PC-3 (cell line): ENCODE measurements around the gene SLC35E2B. TPM values are rescaled to one million over a fixed set of nuclear protein-coding genes. Genes with fewer than 3 reads are reported as not detected.

Experiments
- ATAC-seq: fragments of 200-7000 bp; cut with Tn5 transposase; 2 replicates; pipeline ENCODE4 v1.9.1; 2020; ENCODE audit warnings: mild to moderate bottlenecking, moderate library complexity
- BruUV-seq: library from RNA; stranded (reverse); fragments of 400-500 nt; replicated peaks from 2 replicates; lab custom pipeline; 2021; lab: Mats Ljungman, UMichigan
- CTCF ChIA-PET: fragments of 300-600 bp; sonication (Branson Sonifier 250); formaldehyde crosslinking; loops from one replicate; lab custom pipeline; 2022; ENCODE audit warnings: antibody characterized with exemption; lab: Charles Lee
- POLR2A ChIA-PET: fragments of 300-600 bp; sonication (Branson Sonifier 250); formaldehyde crosslinking; loops from one replicate; lab custom pipeline; 2022; ENCODE audit warnings: antibody characterized with exemption; ENCODE audit not compliant: unreplicated experiment; lab: Charles Lee
- DNase-seq: peaks from one replicate; pipeline ENCODE4 v3.0.0-alpha.2; 2015
- H2AFZ ChIP-seq: fragments of 300-600 bp; sonication (generic); 2 replicates; pipeline ENCODE4 v1.6.0; 2016; ENCODE audit warnings: antibody characterized with exemption, low read length
- H3F3A ChIP-seq: fragments of 300-600 bp; sonication (generic); one replicate; pipeline ENCODE4 v1.6.0; 2017; ENCODE audit warnings: antibody characterized with exemption, low read length, control low read depth, mild to moderate bottlenecking; ENCODE audit not compliant: unreplicated experiment
- H3K27ac ChIP-seq: fragments of 300-600 bp; sonication (generic); 2 replicates; pipeline ENCODE4 v1.5.1; 2016; ENCODE audit warnings: mild to moderate bottlenecking, low read length
- H3K27me3 ChIP-seq: fragments of 300-600 bp; sonication (generic); 2 replicates; pipeline ENCODE4 v1.6.1; 2016; ENCODE audit warnings: low read length, mixed read lengths
- H3K36me3 ChIP-seq: fragments of 300-600 bp; sonication (generic); 2 replicates; pipeline ENCODE4 v1.6.1; 2016; ENCODE audit warnings: low read depth, mixed run types, low read length, mixed read lengths
- H3K4me1 ChIP-seq: fragments of 300-600 bp; sonication (generic); 2 replicates; pipeline ENCODE4 v1.5.1; 2016; ENCODE audit warnings: low read length; ENCODE audit not compliant: insufficient read depth
- H3K4me2 ChIP-seq: fragments of 300-600 bp; sonication (generic); 2 replicates; pipeline ENCODE4 v1.6.0; 2016; ENCODE audit warnings: low read length
- H3K4me3 ChIP-seq: fragments of 300-600 bp; sonication (generic); 2 replicates; pipeline ENCODE4 v1.5.1; 2016; ENCODE audit warnings: mild to moderate bottlenecking, low read length, mixed read lengths
- H3K79me2 ChIP-seq: fragments of 300-600 bp; sonication (generic); 2 replicates; pipeline ENCODE4 v1.6.1; 2017; ENCODE audit warnings: low read length, mixed read lengths
- H3K9ac ChIP-seq: fragments of 300-600 bp; sonication (generic); 2 replicates; pipeline ENCODE4 v1.6.0; 2016; ENCODE audit warnings: mild to moderate bottlenecking, low read length
- H3K9me2 ChIP-seq: fragments of 300-600 bp; sonication (generic); replicated peaks from 2 replicates; pipeline ENCODE4 v1.6.1; 2016; ENCODE audit warnings: mixed run types, low read length, mixed read lengths
- H3K9me3 ChIP-seq: fragments of 300-600 bp; sonication (generic); 2 replicates; pipeline ENCODE4 v1.6.1; 2016; ENCODE audit warnings: low read length, mixed read lengths
- H4K20me1 ChIP-seq: fragments of 300-600 bp; sonication (generic); 2 replicates; pipeline ENCODE4 v1.6.1; 2016; ENCODE audit warnings: low read length, mixed read lengths
- EZH2 ChIP-seq: fragments of 300-600 bp; sonication (generic); IDR thresholded peaks from one replicate; pipeline ENCODE4 v1.6.1; 2017; ENCODE audit warnings: antibody characterized with exemption, mild to moderate bottlenecking, low read length; ENCODE audit not compliant: unreplicated experiment
- EZH2phosphoT487 ChIP-seq: fragments of 300-600 bp; sonication (generic); IDR thresholded peaks from 2 replicates; pipeline ENCODE4 v1.6.1; 2018; ENCODE audit warnings: mild to moderate bottlenecking, antibody characterized with exemption, low read length, borderline replicate concordance
- intact Hi-C: fragments of 100-400 bp; cut with micrococcal nuclease; formaldehyde crosslinking; loops from 2 replicates; pipeline ENCODE4 v1.9.0; 2023
- total RNA-seq: library from RNA; depleted of rRNA; stranded (reverse); fragments of >200 nt; gene quantifications from 2 replicates; pipeline ENCODE4 v1.2.3, GENCODE V29; 2014
- TF ChIP-seq, protein P1 (sequence below): fragments of 300-600 bp; sonication (generic); conservative IDR thresholded peaks from 2 replicates; pipeline ENCODE4 v1.5.1; 2017; ENCODE audit warnings: antibody characterized with exemption, low read depth, mild to moderate bottlenecking, low read length

Gene SLC35E2B
- total RNA-seq, 1 experiment from 2014 or later, result 38.1 TPM

DNA sequence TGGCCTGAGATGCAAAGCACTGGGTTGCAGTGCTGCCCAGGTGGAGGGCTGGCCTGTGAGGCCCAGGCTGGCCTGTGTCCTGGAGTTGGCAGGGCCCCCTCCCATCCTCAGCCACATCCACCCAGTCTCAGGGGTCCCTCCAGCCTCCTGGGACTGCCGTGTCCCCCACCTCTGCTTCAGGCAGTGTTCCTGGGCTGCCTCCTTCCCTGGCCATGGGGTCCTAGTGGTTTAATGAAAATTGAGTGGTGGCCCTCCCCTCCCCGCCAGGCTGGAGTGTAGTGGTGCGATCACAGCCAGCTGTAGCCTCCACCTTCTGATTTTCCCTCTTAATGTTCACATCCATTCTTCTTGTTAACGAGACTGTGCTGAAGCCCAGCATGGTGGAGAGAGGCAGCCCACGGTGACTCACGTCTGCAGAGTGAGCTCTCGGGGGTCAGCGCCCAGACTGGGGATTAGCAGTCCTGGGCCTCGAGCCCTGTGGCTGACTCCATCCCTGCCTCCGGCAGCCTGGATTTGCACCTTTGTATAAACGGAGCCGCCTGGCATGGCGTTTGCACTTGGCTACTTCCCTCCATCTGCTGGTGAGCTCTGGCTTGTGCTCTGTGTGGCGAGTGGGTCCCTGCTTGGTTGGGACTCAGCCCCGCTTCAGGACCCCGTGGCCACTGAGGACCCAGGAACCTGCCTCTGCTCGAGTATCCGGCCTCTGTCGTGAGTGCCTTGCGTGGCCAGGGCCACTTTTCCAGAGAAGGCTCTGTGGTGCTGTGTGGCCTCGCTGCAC, 70.4 kb downstream of the SLC35E2B start:
- CTCF ChIA-PET, result no interaction called here

DNA sequence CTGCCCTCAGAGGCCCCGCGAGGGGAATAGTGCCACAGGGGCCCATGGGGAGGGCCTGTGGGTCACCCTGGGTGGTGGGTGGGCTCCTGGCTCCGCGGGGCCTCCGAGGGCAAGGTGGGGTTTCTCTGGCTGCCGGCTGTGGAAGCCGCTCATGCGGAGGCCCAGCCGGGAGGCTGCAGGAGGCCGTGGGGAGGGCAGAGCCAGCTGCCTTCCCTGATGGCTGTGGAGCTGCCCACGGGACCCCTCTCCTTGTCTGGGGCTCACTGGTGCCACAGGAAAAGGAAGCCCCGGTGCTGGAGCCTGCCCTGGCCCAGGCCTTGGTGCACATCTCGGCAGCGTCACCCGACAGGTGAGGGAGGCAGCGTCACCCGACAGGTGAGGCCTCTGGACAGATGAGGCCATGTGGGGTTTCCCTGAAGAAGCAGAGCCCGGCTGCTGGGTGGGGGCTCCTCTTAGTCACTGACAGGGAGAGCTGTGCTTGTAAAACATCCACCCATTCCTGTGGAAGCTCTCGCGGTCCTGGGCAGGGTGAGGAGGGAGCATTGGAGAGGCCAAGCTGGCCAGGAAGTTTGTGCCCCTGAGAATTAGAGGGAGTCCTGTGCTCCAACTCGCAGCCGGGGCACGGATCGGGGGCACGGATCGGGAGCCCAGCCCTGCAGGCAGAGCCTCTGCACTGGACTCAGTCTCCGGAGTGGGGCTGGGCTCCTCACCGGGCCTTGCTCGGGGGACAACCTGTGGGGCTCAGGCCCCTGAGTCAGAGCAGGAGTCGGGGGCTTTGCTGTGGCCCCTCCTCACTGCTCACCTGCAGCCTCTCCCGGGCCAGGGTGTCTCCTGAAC, 71.2 kb downstream of the SLC35E2B start:
- POLR2A ChIA-PET, result no interaction called here
- H3K9me2 ChIP-seq, result no peaks in the 10 kb centered on the region

More for the DNA sequence above, 70.4 kb downstream of the SLC35E2B start:
- H3F3A ChIP-seq, result no peaks in the 10 kb centered on the region
- H3K36me3 ChIP-seq, result no peaks in the 10 kb centered on the region; the same call in 1 of the 2 replicates
- H3K9ac ChIP-seq, result no peak overlapping the region
- H3K27me3 ChIP-seq, result no peaks in the 10 kb centered on the region
- H3K4me1 ChIP-seq, result peaks cover 6% of the 10 kb centered on the region
- H3K4me2 ChIP-seq, result no peak overlapping the region
- no peak overlapping the region for H3K27ac ChIP-seq
- TF ChIP-seq EZH2, result no peak
- no peak for TF ChIP-seq EZH2phosphoT487
- TF ChIP-seq, protein P1, sequence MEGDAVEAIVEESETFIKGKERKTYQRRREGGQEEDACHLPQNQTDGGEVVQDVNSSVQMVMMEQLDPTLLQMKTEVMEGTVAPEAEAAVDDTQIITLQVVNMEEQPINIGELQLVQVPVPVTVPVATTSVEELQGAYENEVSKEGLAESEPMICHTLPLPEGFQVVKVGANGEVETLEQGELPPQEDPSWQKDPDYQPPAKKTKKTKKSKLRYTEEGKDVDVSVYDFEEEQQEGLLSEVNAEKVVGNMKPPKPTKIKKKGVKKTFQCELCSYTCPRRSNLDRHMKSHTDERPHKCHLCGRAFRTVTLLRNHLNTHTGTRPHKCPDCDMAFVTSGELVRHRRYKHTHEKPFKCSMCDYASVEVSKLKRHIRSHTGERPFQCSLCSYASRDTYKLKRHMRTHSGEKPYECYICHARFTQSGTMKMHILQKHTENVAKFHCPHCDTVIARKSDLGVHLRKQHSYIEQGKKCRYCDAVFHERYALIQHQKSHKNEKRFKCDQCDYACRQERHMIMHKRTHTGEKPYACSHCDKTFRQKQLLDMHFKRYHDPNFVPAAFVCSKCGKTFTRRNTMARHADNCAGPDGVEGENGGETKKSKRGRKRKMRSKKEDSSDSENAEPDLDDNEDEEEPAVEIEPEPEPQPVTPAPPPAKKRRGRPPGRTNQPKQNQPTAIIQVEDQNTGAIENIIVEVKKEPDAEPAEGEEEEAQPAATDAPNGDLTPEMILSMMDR, result no peak
- H3K4me3 ChIP-seq, result no peak overlapping the region
- ATAC-seq (no peak), DNase-seq (no peak)
- peaks cover 9% of the 10 kb centered on the region; the same call in 1 of the 2 replicates for H4K20me1 ChIP-seq
- BruUV-seq, result no TSS peak
- intact Hi-C loops, result no loop called here
- H2AFZ ChIP-seq, result no peak overlapping the region
- peaks cover 10% of the 10 kb centered on the region for H3K79me2 ChIP-seq
- no peaks in the 10 kb centered on the region for H3K9me2 ChIP-seq
- no peaks in the 10 kb centered on the region for H3K9me3 ChIP-seq
- POLR2A ChIA-PET, result no interaction called here

More for the DNA sequence above, 71.2 kb downstream of the SLC35E2B start:
- ATAC-seq (no peak), DNase-seq (no peak)
- Histone ChIP-seq H3K9ac (no peak overlapping the region), H3K4me2 (no peak overlapping the region), H3F3A (no peaks in the 10 kb centered on the region), H3K9me3 (no peaks in the 10 kb centered on the region), H3K27ac (no peak overlapping the region), H3K79me2 (peaks cover 18% of the 10 kb centered on the region), H3K27me3 (no peaks in the 10 kb centered on the region), H4K20me1 (peaks cover 16% of the 10 kb centered on the region; the same call in 1 of the 2 replicates), H3K4me3 (no peak overlapping the region), H2AFZ (no peak overlapping the region), H3K36me3 (no peaks in the 10 kb centered on the region; the same call in 1 of the 2 replicates), H3K4me1 (peaks cover 12% of the 10 kb centered on the region)
- intact Hi-C loops, result no loop called here
- TF ChIP-seq EZH2phosphoT487 (no peak), EZH2 (no peak)
- TF ChIP-seq, protein P1, result no peak
- BruUV-seq, result no TSS peak
- CTCF ChIA-PET, result no interaction called here
